Astrocyte (in vitro differentiated cells and primary cell): Measurements from ENCODE around the gene BCL11B. TPM values are rescaled to one million over a fixed set of nuclear protein-coding genes. Genes with fewer than 3 reads are reported as not detected.

Source experiments
- DNase-seq: peaks from one replicate; pipeline ENCODE4 v3.0.0-alpha.2; 2010; ENCODE audit warnings: low read depth
- FAIRE-seq: peaks from 2 replicates; lab custom pipeline; 2011; peaks lifted over from hg19 to GRCh38; lab: Jason Lieb, UNC
- H2AFZ ChIP-seq: 2 replicates; pipeline ENCODE4 v1.6.0; 2012; ENCODE audit warnings: low read depth, low read length, inconsistent platforms
- H3K27ac ChIP-seq: 2 replicates; pipeline ENCODE4 v1.5.1; 2011; ENCODE audit warnings: low read depth, low read length, inconsistent platforms
- H3K27me3 ChIP-seq: 2 replicates; pipeline ENCODE4 v1.6.0; 2011; ENCODE audit warnings: low read length, inconsistent platforms; ENCODE audit not compliant: insufficient read depth
- H3K36me3 ChIP-seq: 2 replicates; pipeline ENCODE4 v1.5.1; 2011; ENCODE audit warnings: low read length, inconsistent platforms; ENCODE audit not compliant: insufficient read depth
- H3K4me1 ChIP-seq: 2 replicates; pipeline ENCODE4 v1.5.1; 2011; ENCODE audit warnings: low read length, inconsistent platforms; ENCODE audit not compliant: insufficient read depth
- H3K4me2 ChIP-seq: 2 replicates; pipeline ENCODE4 v1.6.0; 2012; ENCODE audit warnings: low read length, inconsistent platforms
- H3K4me3 ChIP-seq: 2 replicates; pipeline ENCODE4 v1.5.1; 2011; ENCODE audit warnings: low read depth, mild to moderate bottlenecking, low read length, inconsistent platforms; ENCODE audit not compliant: insufficient read depth
- H3K79me2 ChIP-seq: 2 replicates; pipeline ENCODE4 v1.6.0; 2012; ENCODE audit warnings: mild to moderate bottlenecking, low read length, inconsistent platforms; ENCODE audit not compliant: insufficient read depth
- H3K9ac ChIP-seq: 2 replicates; pipeline ENCODE4 v1.6.0; 2012; ENCODE audit warnings: mild to moderate bottlenecking, low read length, inconsistent platforms
- H3K9me3 ChIP-seq: 2 replicates; pipeline ENCODE4 v1.5.1; 2012; ENCODE audit warnings: low read depth, mild to moderate bottlenecking, low read length, inconsistent platforms; ENCODE audit not compliant: insufficient read depth
- H4K20me1 ChIP-seq: 2 replicates; pipeline ENCODE4 v1.6.0; 2012; ENCODE audit warnings: low read length, inconsistent platforms; ENCODE audit not compliant: insufficient read depth
- H3K27ac Mint-ChIP-seq: one replicate; pipeline ENCODE4 v1.8.0; 2021; ENCODE audit warnings: mild to moderate bottlenecking, mixed read lengths; ENCODE audit not compliant: unreplicated experiment
- H3K27me3 Mint-ChIP-seq: one replicate; pipeline ENCODE4 v1.8.0; 2021; ENCODE audit warnings: low read depth, mixed read lengths; ENCODE audit not compliant: unreplicated experiment
- H3K36me3 Mint-ChIP-seq: one replicate; pipeline ENCODE4 v1.8.0; 2021; ENCODE audit warnings: low read depth, mixed read lengths; ENCODE audit not compliant: unreplicated experiment
- H3K4me1 Mint-ChIP-seq: one replicate; pipeline ENCODE4 v1.8.0; 2021; ENCODE audit warnings: low read depth, mixed read lengths; ENCODE audit not compliant: unreplicated experiment
- H3K4me3 Mint-ChIP-seq: one replicate; pipeline ENCODE4 v1.8.0; 2021; ENCODE audit warnings: mild to moderate bottlenecking, moderate library complexity, mixed read lengths; ENCODE audit not compliant: unreplicated experiment
- H3K9me3 Mint-ChIP-seq: one replicate; pipeline ENCODE4 v1.8.0; 2021; ENCODE audit warnings: mild to moderate bottlenecking, mixed read lengths; ENCODE audit not compliant: unreplicated experiment
- CTCF ChIP-seq: IDR thresholded peaks from 2 replicates; pipeline ENCODE4 v1.5.1; 2011; ENCODE audit warnings: low read depth, mild to moderate bottlenecking, inconsistent platforms, low read length, moderate library complexity; ENCODE audit not compliant: insufficient read depth
- EZH2 ChIP-seq: IDR thresholded peaks from 2 replicates; pipeline ENCODE4 v1.6.1; 2012; ENCODE audit warnings: mild to moderate bottlenecking, low read length, inconsistent platforms; ENCODE audit not compliant: insufficient read depth
- total RNA-seq: library from RNA; stranded (reverse); gene quantifications from 2 replicates; pipeline ENCODE4 v1.2.1, GENCODE V29; 2021

Gene BCL11B
- total RNA-seq, 1 donor from 2014 or later: 1.1 TPM

DNA sequence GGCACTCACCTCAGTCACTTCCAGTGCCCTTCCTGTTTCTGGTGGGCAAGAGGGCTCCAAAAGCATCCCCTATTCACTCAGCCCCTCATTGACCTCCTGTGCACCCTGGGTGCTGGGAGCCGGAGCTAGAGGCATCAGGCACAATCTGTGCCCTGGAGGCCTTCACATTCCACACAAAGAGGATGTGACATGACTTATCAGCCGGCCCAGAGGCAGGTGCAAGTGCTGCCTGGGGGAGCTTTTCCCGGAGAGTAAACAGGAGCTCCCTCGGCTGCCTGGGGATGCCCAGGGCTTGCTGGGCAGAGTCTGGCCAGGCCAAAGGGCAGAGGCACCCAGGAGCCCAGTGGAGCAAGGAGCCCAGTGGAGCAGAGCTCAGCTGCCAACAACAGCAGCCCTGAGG is 64.5 kb downstream of the BCL11B start:
- H3K4me2 ChIP-seq: no peak overlapping the region
- no peak overlapping the region for H3K27ac Mint-ChIP-seq
- FAIRE-seq: no peak
- H3K27me3 ChIP-seq: peaks cover 12% of the 10 kb centered on the region
- TF ChIP-seq EZH2 (no peak), CTCF (no peak)
- no peaks in the 10 kb centered on the region for H3K36me3 ChIP-seq
- H3K4me3 Mint-ChIP-seq: no peak overlapping the region
- H3K9me3 ChIP-seq: no peaks in the 10 kb centered on the region
- no peaks in the 10 kb centered on the region for H3K79me2 ChIP-seq
- no peak overlapping the region for H3K4me3 ChIP-seq
- no peaks in the 10 kb centered on the region for H3K4me1 Mint-ChIP-seq
- H3K27me3 Mint-ChIP-seq: peaks cover 55% of the 10 kb centered on the region
- no peak for DNase-seq
- no peak overlapping the region for H2AFZ ChIP-seq
- peaks cover 3% of the 10 kb centered on the region for H3K9me3 Mint-ChIP-seq
- H3K27ac ChIP-seq: no peak overlapping the region
- H3K9ac ChIP-seq: no peak overlapping the region
- H4K20me1 ChIP-seq: no peaks in the 10 kb centered on the region
- peaks cover 8% of the 10 kb centered on the region for H3K36me3 Mint-ChIP-seq
- H3K4me1 ChIP-seq: no peaks in the 10 kb centered on the region

GRCh38 chr14:99206090-99206489 is 65.9 kb downstream of the BCL11B start:
- Mint-ChIP-seq H3K27ac (no peak overlapping the region), H3K4me3 (no peak overlapping the region), H3K9me3 (peaks cover 3% of the 10 kb centered on the region), H3K4me1 (no peaks in the 10 kb centered on the region), H3K36me3 (peaks cover 8% of the 10 kb centered on the region), H3K27me3 (peaks cover 57% of the 10 kb centered on the region)
- Histone ChIP-seq H3K4me1 (no peaks in the 10 kb centered on the region), H3K4me3 (no peak overlapping the region), H3K79me2 (no peaks in the 10 kb centered on the region), H4K20me1 (no peaks in the 10 kb centered on the region), H3K27ac (no peak overlapping the region), H3K9me3 (no peaks in the 10 kb centered on the region), H2AFZ (no peak overlapping the region), H3K4me2 (no peak overlapping the region), H3K27me3 (peaks cover 14% of the 10 kb centered on the region), H3K9ac (no peak overlapping the region), H3K36me3 (no peaks in the 10 kb centered on the region)
- TF ChIP-seq EZH2: no peak
- TF ChIP-seq CTCF: no peak
- DNase-seq: no peak
- FAIRE-seq: no peak

- Histone ChIP-seq H3K4me2 (no peak overlapping the region), H3K4me1 (no peaks in the 10 kb centered on the region), H3K4me3 (no peak overlapping the region), H2AFZ (no peak overlapping the region), H4K20me1 (no peaks in the 10 kb centered on the region), H3K9ac (no peak overlapping the region), H3K79me2 (no peaks in the 10 kb centered on the region), H3K27me3 (peaks cover 13% of the 10 kb centered on the region), H3K9me3 (no peaks in the 10 kb centered on the region), H3K36me3 (no peaks in the 10 kb centered on the region), H3K27ac (no peak overlapping the region)
- H3K4me1 Mint-ChIP-seq: no peaks in the 10 kb centered on the region
- FAIRE-seq: no peak
- no peak for TF ChIP-seq CTCF
- no peak for TF ChIP-seq EZH2
- peaks cover 54% of the 10 kb centered on the region for H3K27me3 Mint-ChIP-seq
- DNase-seq: no peak
- H3K9me3 Mint-ChIP-seq: peaks cover 3% of the 10 kb centered on the region
- no peak overlapping the region for H3K4me3 Mint-ChIP-seq
- peaks cover 8% of the 10 kb centered on the region for H3K36me3 Mint-ChIP-seq
- no peak overlapping the region for H3K27ac Mint-ChIP-seq
Observed at GRCh38 chr14:99205086-99205688, 66.8 kb downstream of the BCL11B start.
